Measurements from ENCODE around the gene SMARCA2. TPM values are rescaled to one million over a fixed set of nuclear protein-coding genes. Genes with fewer than 3 reads are reported as not detected.

SMARCA2 gene
- total and polyA plus RNA-seq, 2 donors (not counting 1 experiment from before 2014, with no cell fraction given) = 75.3 to 250 TPM

DNA sequence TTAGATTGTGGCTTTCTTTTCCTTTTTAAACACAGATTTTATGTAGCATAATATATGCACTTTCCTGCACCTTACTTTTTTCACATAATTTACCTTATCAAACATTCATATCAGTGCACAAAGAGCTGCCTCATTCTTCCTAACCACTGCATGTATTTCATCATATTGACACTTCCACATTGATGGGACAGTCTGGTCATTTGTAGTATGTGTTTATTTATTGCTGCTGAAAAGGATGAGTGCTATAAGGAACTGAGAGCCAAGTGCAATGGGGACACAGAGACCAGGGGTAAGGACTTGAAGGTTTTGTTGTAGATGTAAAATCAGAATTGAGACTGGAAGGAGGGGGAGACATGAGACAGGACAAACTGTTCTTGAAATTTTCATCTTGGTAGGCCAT is 193.8 kb downstream of the SMARCA2 start:
- H3K4me2 ChIP-seq (replicated peaks; ENCODE audit: low read depth, low read length, poor library complexity, severe bottlenecking) = no peak overlapping the region
- H3K79me2 ChIP-seq (ENCODE audit: control insufficient read depth, insufficient read depth, low read length) = no peaks in the 10 kb centered on the region
- no peaks in the 10 kb centered on the region for H3K27me3 ChIP-seq (replicated peaks in 1 of 4; ENCODE audit: control extremely low read depth in 1 of 4, control insufficient read depth in 3 of 4, insufficient read depth in 4 of 4, low read length in 3 of 4)
- peaks cover 2% of the 10 kb centered on the region for H3K9me3 Mint-ChIP-seq (ENCODE audit: insufficient read depth)
- intact Hi-C loops (cut with micrococcal nuclease) = no loop called here
- no peaks in the 10 kb centered on the region for H3K36me3 ChIP-seq (replicated peaks in 1 of 2; ENCODE audit: control extremely low read depth in 1 of 2, control insufficient read depth in 1 of 2, extremely low read depth in 1 of 2, insufficient read depth in 2 of 2, low read length in 1 of 2)
- no peak overlapping the region for H3K9ac ChIP-seq (ENCODE audit: low read length)
- H2AFZ ChIP-seq (ENCODE audit: insufficient read depth, low read depth, low read length, poor library complexity, severe bottlenecking) = no peak overlapping the region
- H3K27me3 Mint-ChIP-seq = no peaks in the 10 kb centered on the region
- H3K4me3 ChIP-seq (ENCODE audit: control extremely low read depth in 1 of 5, extremely low read depth in 1 of 5, insufficient read depth in 1 of 5, low read depth in 2 of 5, low read length in 4 of 5) = no peak overlapping the region
- no peaks in the 10 kb centered on the region for H4K20me1 ChIP-seq (ENCODE audit: control insufficient read depth, insufficient read depth, low read length, poor library complexity, severe bottlenecking)
- ChIA-PET CTCF (interaction anchor here (0.6 kb wide), 1 partner anchor 210 kb away, joined by 5 read pairs; no protein-coding TSS in a partner anchor), POLR2A (no interaction called here)
- H3K4me1 Mint-ChIP-seq = peaks cover 6% of the 10 kb centered on the region
- ATAC-seq (ENCODE audit: low read depth) (no peak), DNase-seq (no peak)
- no peaks in the 10 kb centered on the region for H3K4me1 ChIP-seq (ENCODE audit: control insufficient read depth in 2 of 2, insufficient read depth in 2 of 2, low read length in 2 of 2)
- H3K27ac Mint-ChIP-seq = no peak overlapping the region
- no peaks in the 10 kb centered on the region for H3K9me3 ChIP-seq (ENCODE audit: control extremely low read depth in 1 of 3, control insufficient read depth in 2 of 3, insufficient read depth in 1 of 3, low read length in 2 of 3)
- TF ChIP-seq EZH2 (IDR thresholded peaks at IDR 0.05; ENCODE audit: borderline replicate concordance, insufficient read depth, low read depth, low read length, poor library complexity, severe bottlenecking) = no peak
- no peak for TF ChIP-seq CTCF (IDR thresholded peaks at IDR 0.05)
- no peak overlapping the region for H3K27ac ChIP-seq (ENCODE audit: low read length in 2 of 2)
- H3K4me3 Mint-ChIP-seq = no peak overlapping the region

DNA sequence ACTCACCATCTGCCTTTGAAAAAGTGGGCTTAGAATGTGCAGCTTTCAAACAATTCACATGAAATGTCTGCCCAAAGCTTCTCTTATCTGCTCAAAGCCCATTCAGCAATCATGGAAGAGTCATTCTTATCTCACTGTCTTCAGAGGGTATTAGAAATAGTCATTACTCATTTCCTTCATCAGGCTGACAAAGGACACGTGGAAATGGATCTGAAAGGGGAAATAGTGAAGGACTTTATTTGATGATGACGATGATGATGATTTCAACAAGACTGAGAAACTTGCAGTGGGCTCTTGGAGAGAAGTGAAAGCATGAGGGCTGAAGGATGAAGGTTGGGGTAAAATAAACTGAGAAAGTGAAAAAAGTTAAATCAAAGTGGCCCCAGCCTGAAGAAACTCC is 194.3 kb downstream of the SMARCA2 start:
- no peaks in the 10 kb centered on the region for H4K20me1 ChIP-seq (ENCODE audit: control insufficient read depth, insufficient read depth, low read length, poor library complexity, severe bottlenecking)
- WGBS (ENCODE audit: insufficient coverage) = 33% methylated on average over 1 of the region's 2 CpGs
- H3K79me2 ChIP-seq (ENCODE audit: control insufficient read depth, insufficient read depth, low read length) = no peaks in the 10 kb centered on the region
- no peak for ATAC-seq (ENCODE audit: low read depth)
- H3K4me2 ChIP-seq (replicated peaks; ENCODE audit: low read depth, low read length, poor library complexity, severe bottlenecking) = no peak overlapping the region
- Mint-ChIP-seq H3K27ac (no peak overlapping the region), H3K4me3 (no peak overlapping the region), H3K27me3 (no peaks in the 10 kb centered on the region), H3K9me3 (ENCODE audit: insufficient read depth) (peaks cover 2% of the 10 kb centered on the region), H3K4me1 (peaks cover 6% of the 10 kb centered on the region)
- DNase-seq = no peak
- H3K27ac ChIP-seq (ENCODE audit: low read length in 2 of 2) = no peak overlapping the region
- POLR2A ChIA-PET = no interaction called here
- no peak overlapping the region for H2AFZ ChIP-seq (ENCODE audit: insufficient read depth, low read depth, low read length, poor library complexity, severe bottlenecking)
- H3K9me3 ChIP-seq (ENCODE audit: control extremely low read depth in 1 of 3, control insufficient read depth in 2 of 3, insufficient read depth in 1 of 3, low read length in 2 of 3) = no peaks in the 10 kb centered on the region
- intact Hi-C loops (cut with micrococcal nuclease) = no loop called here
- H3K27me3 ChIP-seq (replicated peaks in 1 of 4; ENCODE audit: control extremely low read depth in 1 of 4, control insufficient read depth in 3 of 4, insufficient read depth in 4 of 4, low read length in 3 of 4) = no peaks in the 10 kb centered on the region
- H3K4me3 ChIP-seq (ENCODE audit: control extremely low read depth in 1 of 5, extremely low read depth in 1 of 5, insufficient read depth in 1 of 5, low read depth in 2 of 5, low read length in 4 of 5) = no peak overlapping the region
- no peak overlapping the region for H3K9ac ChIP-seq (ENCODE audit: low read length)
- TF ChIP-seq EZH2 (IDR thresholded peaks at IDR 0.05; ENCODE audit: borderline replicate concordance, insufficient read depth, low read depth, low read length, poor library complexity, severe bottlenecking) = no peak
- no peak for TF ChIP-seq CTCF (IDR thresholded peaks at IDR 0.05)
- CTCF ChIA-PET = no interaction called here
- H3K4me1 ChIP-seq (ENCODE audit: control insufficient read depth in 2 of 2, insufficient read depth in 2 of 2, low read length in 2 of 2) = no peaks in the 10 kb centered on the region
- H3K36me3 ChIP-seq (replicated peaks in 1 of 2; ENCODE audit: control extremely low read depth in 1 of 2, control insufficient read depth in 1 of 2, extremely low read depth in 1 of 2, insufficient read depth in 2 of 2, low read length in 1 of 2) = no peaks in the 10 kb centered on the region
